HL-60 (cell line): ENCODE data around the gene C11orf98.
A peak's percentile ranks its signal among the peaks of the same experiment; 100 is the strongest.

Experiments
- DNase-seq, 2 experiments: peaks; one replicate each; pipeline ENCODE4 v3.0.0-alpha.2; 2010 to 2020; ENCODE audit warnings: low read depth in 1 of 2, low spot score in 1 of 2
- H3K27ac ChIP-seq: fragments of 250-450 bp; sonication (Bioruptor Pico); replicated peaks from 2 replicates; pipeline ENCODE4 v1.5.1; 2020; ENCODE audit warnings: mild to moderate bottlenecking, moderate library complexity
- H3K27me3 ChIP-seq: fragments of 250-450 bp; sonication (Bioruptor Pico); 2 replicates; pipeline ENCODE4 v1.5.1; 2021; ENCODE audit warnings: mild to moderate bottlenecking, moderate library complexity; ENCODE audit not compliant: insufficient read depth, poor library complexity, severe bottlenecking
- H3K4me3 ChIP-seq: replicated peaks from 2 replicates; pipeline ENCODE4 v1.5.1; 2011; ENCODE audit warnings: mild to moderate bottlenecking, control low read depth, low read length; ENCODE audit not compliant: insufficient read depth
- GABPA ChIP-seq: IDR thresholded peaks from 2 replicates; pipeline ENCODE4 v1.6.1; 2012; ENCODE audit warnings: low read depth
- POLR2AphosphoS5 ChIP-seq: IDR thresholded peaks from 2 replicates; pipeline ENCODE4 v1.6.1; 2012; ENCODE audit warnings: low read depth
- SPI1 ChIP-seq: IDR thresholded peaks from 2 replicates; pipeline ENCODE4 v1.6.1; 2012; ENCODE audit warnings: low read depth, mild to moderate bottlenecking, borderline replicate concordance
- long read RNA-seq: library from polyadenylated mRNA; unstranded; transcript quantifications from one replicate; pipeline ENCODE4 v2.0.0, GENCODE V29; 2020
- TF ChIP-seq, protein P1 (sequence below): IDR thresholded peaks from one replicate; pipeline ENCODE4 v1.5.1; 2011; ENCODE audit warnings: low read length, control low read depth, inconsistent platforms; ENCODE audit not compliant: insufficient read depth
- TF ChIP-seq, protein P2 (sequence below): IDR thresholded peaks from 2 replicates; pipeline ENCODE4 v1.6.1; 2012; ENCODE audit warnings: low read depth; ENCODE audit not compliant: insufficient replicate concordance

The C11orf98 gene
- long read RNA-seq, transcript C11orf98-201 (4 exons, 654 nt) = major isoform, 11 of 12 reads
- long read RNA-seq, partial matches to known transcripts = 0 of 12 reads
- long read RNA-seq, other reads (novel, unspliced or antisense) = 0 of 12 reads

DNA sequence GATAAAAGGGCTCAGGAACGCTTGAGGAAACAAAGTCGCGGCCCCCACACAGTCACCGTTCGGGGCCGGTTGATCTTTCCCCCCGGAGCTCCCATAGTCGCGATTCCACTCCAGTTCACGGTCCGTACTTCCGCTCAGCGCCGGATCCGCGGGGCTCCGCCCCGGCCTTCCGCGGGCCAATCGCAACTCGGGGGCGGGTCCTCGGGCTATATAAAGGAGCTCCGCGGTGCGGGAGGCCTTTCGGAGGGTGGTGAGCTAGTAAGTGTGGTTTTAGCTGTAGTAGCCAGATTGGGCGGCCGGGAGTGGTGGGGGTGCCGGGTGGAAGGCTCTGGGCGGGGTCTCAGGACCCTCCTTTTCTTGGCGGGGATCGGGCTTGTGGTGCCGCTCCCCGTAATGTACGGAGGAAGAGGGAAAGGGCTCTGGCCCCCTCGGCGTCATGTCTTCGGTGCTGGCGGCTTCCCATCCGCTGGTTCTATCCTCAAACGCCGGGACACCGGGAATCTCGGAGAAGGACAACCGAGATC, at the start of gene C11orf98, which contains the start of gene CSKMT:
Gene C11orf98 (minus strand): TSS at position 136 of the 524 bp plus-strand sequence. CDS start 41 bp downstream, at position 95.
Gene CSKMT (plus strand): TSS at position 238 of the 524 bp plus-strand sequence. CDS start 568 bp downstream, outside the sequence.
- Histone ChIP-seq H3K27ac (peak within 1 kb of the TSS; percentile 78), H3K27me3 (no peaks in the 10 kb centered on the region), H3K4me3 (peak within 1 kb of the TSS; percentile 72)
- DNase-seq = peak; percentile 90 to 96
- TF ChIP-seq GABPA (peak; percentile 64; the same call in 1 of the 2 replicates), SPI1 (peak; percentile 58; the same call in 1 of the 2 replicates), POLR2AphosphoS5 (peak; percentile 99)
- TF ChIP-seq, protein P1, sequence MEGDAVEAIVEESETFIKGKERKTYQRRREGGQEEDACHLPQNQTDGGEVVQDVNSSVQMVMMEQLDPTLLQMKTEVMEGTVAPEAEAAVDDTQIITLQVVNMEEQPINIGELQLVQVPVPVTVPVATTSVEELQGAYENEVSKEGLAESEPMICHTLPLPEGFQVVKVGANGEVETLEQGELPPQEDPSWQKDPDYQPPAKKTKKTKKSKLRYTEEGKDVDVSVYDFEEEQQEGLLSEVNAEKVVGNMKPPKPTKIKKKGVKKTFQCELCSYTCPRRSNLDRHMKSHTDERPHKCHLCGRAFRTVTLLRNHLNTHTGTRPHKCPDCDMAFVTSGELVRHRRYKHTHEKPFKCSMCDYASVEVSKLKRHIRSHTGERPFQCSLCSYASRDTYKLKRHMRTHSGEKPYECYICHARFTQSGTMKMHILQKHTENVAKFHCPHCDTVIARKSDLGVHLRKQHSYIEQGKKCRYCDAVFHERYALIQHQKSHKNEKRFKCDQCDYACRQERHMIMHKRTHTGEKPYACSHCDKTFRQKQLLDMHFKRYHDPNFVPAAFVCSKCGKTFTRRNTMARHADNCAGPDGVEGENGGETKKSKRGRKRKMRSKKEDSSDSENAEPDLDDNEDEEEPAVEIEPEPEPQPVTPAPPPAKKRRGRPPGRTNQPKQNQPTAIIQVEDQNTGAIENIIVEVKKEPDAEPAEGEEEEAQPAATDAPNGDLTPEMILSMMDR = no peak
- TF ChIP-seq, protein P2, sequence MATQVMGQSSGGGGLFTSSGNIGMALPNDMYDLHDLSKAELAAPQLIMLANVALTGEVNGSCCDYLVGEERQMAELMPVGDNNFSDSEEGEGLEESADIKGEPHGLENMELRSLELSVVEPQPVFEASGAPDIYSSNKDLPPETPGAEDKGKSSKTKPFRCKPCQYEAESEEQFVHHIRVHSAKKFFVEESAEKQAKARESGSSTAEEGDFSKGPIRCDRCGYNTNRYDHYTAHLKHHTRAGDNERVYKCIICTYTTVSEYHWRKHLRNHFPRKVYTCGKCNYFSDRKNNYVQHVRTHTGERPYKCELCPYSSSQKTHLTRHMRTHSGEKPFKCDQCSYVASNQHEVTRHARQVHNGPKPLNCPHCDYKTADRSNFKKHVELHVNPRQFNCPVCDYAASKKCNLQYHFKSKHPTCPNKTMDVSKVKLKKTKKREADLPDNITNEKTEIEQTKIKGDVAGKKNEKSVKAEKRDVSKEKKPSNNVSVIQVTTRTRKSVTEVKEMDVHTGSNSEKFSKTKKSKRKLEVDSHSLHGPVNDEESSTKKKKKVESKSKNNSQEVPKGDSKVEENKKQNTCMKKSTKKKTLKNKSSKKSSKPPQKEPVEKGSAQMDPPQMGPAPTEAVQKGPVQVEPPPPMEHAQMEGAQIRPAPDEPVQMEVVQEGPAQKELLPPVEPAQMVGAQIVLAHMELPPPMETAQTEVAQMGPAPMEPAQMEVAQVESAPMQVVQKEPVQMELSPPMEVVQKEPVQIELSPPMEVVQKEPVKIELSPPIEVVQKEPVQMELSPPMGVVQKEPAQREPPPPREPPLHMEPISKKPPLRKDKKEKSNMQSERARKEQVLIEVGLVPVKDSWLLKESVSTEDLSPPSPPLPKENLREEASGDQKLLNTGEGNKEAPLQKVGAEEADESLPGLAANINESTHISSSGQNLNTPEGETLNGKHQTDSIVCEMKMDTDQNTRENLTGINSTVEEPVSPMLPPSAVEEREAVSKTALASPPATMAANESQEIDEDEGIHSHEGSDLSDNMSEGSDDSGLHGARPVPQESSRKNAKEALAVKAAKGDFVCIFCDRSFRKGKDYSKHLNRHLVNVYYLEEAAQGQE = peak; percentile 77

DNA sequence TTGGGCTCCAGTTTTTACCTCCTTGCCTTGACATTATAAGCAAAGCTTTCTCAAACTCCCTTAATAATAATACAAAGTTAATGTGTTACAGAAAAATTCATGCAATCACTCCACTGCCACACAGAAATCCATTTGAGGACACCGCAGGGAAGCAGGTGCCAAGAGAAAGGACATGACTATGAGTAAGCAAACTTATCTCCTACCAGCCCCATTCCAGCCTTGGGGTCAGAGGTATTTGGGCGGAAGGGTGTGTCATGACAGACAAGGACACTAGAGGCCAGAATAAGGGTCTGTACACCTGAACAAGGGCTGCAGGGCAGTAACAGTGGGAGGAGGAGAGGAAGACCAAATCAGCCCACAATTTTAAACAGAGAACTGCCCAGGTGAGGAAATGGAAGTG, 48.3 kb upstream of the C11orf98 start:
- H3K27ac ChIP-seq = no peak overlapping the region
- TF ChIP-seq SPI1 = no peak
- H3K27me3 ChIP-seq = no peaks in the 10 kb centered on the region
- DNase-seq = no peak
- H3K4me3 ChIP-seq = no peak overlapping the region

DNA sequence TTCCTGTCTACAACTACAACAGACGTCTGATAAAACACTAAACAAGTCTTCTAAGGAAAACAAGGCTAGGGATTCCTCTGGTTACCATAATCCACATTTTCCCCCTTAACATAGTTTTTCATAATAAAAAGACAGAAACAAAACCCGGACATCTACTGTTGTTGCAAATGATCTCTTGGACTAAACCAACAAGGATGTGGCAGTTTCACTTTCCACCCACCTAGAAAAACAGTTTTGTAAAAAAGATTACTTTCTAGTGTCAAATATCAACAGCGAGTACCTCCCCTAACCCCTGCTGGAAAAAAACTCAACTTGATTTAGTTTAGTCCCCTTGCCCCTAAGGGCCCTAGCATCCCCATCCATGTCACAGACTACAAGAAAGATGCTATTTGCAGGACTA, 47.9 kb upstream of the C11orf98 start:
- DNase-seq = no peak

More for the DNA sequence above, 47.9 kb upstream of the C11orf98 start:
- Histone ChIP-seq H3K4me3 (no peak overlapping the region), H3K27me3 (no peaks in the 10 kb centered on the region), H3K27ac (no peak overlapping the region)
- TF ChIP-seq, protein P1 = no peak
- no peak for TF ChIP-seq SPI1
- TF ChIP-seq, protein P2 = no peak
- no peak for TF ChIP-seq GABPA
- TF ChIP-seq POLR2AphosphoS5 = no peak
